T-helper 2 cell treated with Interferon-gamma antibody and Interleukin-4, amounts not matched to agents 5 μg/mL and 100 μg/mL, for 36 hours (primary cell): ENCODE results near the gene BLVRB.
A peak's percentile ranks its signal among the peaks of the same experiment; 100 is the strongest.

Experiments
- DNase-seq: peaks from one replicate; pipeline ENCODE4 v3.0.0; 2021; ENCODE audit warnings: low spot score
- H3K27ac Mint-ChIP-seq: one replicate; pipeline ENCODE4 v1.8.0; 2021; ENCODE audit warnings: mild to moderate bottlenecking, mixed read lengths
- H3K27me3 Mint-ChIP-seq: one replicate; pipeline ENCODE4 v1.8.0; 2021; ENCODE audit warnings: low read depth, mixed read lengths
- H3K36me3 Mint-ChIP-seq: one replicate; pipeline ENCODE4 v1.8.0; 2021; ENCODE audit warnings: low read depth, mixed read lengths
- H3K4me1 Mint-ChIP-seq: one replicate; pipeline ENCODE4 v1.8.0; 2021; ENCODE audit warnings: low read depth, mixed read lengths
- H3K4me3 Mint-ChIP-seq: one replicate; pipeline ENCODE4 v1.8.0; 2022; ENCODE audit warnings: mild to moderate bottlenecking, moderate library complexity, mixed read lengths
- H3K9me3 Mint-ChIP-seq: one replicate; pipeline ENCODE4 v1.8.0; 2021; ENCODE audit warnings: mixed read lengths

Gene BLVRB

GRCh38 chr19:40407714-40408597 lies 57.6 kb downstream of the BLVRB start:
- Mint-ChIP-seq H3K9me3 (no peaks in the 10 kb centered on the region), H3K36me3 (no peaks in the 10 kb centered on the region), H3K4me1 (peaks cover 13% of the 10 kb centered on the region), H3K27me3 (no peaks in the 10 kb centered on the region), H3K4me3 (no peak overlapping the region), H3K27ac (no peak overlapping the region)
- no peak for DNase-seq

DNA sequence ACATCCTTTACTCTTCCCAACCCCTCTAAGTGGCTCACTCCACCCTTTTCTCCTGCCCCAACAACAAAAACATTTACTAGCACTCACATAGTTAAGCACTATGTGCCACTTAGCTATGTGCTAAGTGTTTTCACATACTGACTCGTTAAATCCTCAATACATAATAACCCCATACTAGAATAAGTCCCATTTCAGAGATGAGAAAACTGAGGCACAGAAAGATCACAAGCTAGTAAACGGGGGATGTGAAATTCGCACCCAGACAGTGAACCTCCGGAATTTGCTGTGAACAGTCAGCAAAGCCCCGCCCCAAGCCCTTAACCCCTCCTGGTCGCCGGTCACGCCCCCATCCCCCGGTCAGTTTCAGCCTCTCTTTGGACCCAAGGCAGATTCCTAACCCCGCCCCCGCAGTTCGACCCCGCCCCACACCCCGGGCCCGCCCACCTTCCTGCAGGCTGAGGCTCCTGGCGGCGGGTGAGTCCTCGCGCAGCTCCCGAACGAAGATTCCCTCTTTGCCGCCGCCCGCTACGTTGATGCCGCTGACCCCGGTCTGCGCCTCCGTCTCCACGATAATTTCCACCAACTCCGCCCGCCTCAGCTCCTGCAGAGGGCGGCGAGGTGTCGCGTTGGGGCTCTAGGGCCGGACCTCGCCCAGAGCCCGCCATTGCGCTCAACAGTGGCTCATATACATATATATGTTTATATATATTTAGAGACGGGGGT lies 62.1 kb downstream of the BLVRB start:
- H3K27ac Mint-ChIP-seq = peak overlapping the region; percentile 86
- peaks cover 21% of the 10 kb centered on the region for H3K4me1 Mint-ChIP-seq
- H3K27me3 Mint-ChIP-seq = no peaks in the 10 kb centered on the region
- DNase-seq = peak; percentile 85
- no peaks in the 10 kb centered on the region for H3K9me3 Mint-ChIP-seq
- no peaks in the 10 kb centered on the region for H3K36me3 Mint-ChIP-seq
- H3K4me3 Mint-ChIP-seq = peak overlapping the region; percentile 92

- Mint-ChIP-seq H3K9me3 (no peaks in the 10 kb centered on the region), H3K27me3 (no peaks in the 10 kb centered on the region), H3K36me3 (no peaks in the 10 kb centered on the region), H3K27ac (no peak overlapping the region), H3K4me3 (no peak overlapping the region), H3K4me1 (peaks cover 15% of the 10 kb centered on the region)
- DNase-seq = no peak
Observed at GRCh38 chr19:40400559-40400958, 65.0 kb downstream of the BLVRB start.

DNA sequence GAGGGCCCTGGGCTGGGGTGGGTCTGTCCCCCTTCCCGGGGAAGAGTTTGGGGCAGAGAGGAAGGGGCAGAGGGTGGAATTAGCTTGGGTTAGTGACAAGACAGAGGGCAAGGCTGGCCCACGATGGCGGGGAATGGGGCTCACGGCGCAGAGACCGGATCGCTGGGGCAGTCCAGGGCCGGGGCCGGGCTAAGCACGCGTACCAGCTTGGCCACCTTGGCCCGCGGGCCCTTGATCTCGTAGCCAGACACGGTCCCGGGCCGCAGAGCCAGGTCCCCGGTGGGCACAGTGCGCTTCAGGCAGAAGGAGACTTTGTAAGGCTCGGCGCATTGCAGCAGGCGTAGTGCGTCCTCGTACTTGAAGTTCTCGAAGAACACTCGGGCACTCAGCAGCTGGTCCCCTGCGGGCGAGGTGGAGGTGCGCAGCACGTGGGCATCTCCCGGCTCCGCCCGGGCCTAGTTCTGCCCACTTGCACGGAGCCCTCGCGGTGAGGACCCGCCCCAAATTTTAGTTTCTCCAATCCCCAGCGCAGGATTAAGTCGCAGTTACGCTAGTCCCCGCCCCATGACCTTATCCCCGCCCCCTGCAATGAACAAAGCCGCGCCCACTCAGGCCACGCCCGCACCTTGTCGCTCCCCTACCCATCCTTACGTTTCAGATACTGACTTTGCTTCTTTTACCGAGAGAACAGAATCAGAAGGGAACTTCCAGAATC lies 67.0 kb downstream of the BLVRB start:
- DNase-seq = peak; percentile 49
- no peaks in the 10 kb centered on the region for H3K36me3 Mint-ChIP-seq
- H3K9me3 Mint-ChIP-seq = no peaks in the 10 kb centered on the region
- no peaks in the 10 kb centered on the region for H3K27me3 Mint-ChIP-seq
- peaks cover 11% of the 10 kb centered on the region for H3K4me1 Mint-ChIP-seq
- peak overlapping the region; percentile 25 for H3K4me3 Mint-ChIP-seq
- H3K27ac Mint-ChIP-seq = no peak overlapping the region
